GM12872 (cell line): ENCODE results near the gene TENM4.

Experiments used
- TF ChIP-seq, protein P1 (sequence below): IDR thresholded peaks from 3 replicates; pipeline ENCODE4 v1.5.1; 2011; ENCODE audit warnings: low read depth, mild to moderate bottlenecking, low read length, moderate library complexity; ENCODE audit not compliant: insufficient read depth

TENM4 gene

DNA sequence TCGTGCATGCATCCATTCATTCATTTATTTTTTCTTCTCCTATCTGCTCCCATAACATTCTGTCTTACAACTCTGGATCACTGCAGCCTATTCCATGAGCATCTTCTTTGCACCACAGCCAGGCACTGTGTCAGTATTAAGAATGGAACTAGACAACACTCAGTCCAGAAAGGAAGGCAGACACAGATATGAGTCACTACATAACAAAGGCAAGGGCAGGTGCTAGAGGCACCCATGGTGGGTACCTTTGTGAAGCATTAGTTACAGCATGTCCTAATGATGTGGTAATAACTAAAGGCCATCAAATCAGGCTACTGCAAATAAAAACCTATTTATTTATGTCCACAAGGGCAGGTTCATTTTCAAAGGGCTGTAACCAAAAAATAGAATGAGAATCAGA lies 28.1 kb downstream of the TENM4 start:
- TF ChIP-seq, protein P1, sequence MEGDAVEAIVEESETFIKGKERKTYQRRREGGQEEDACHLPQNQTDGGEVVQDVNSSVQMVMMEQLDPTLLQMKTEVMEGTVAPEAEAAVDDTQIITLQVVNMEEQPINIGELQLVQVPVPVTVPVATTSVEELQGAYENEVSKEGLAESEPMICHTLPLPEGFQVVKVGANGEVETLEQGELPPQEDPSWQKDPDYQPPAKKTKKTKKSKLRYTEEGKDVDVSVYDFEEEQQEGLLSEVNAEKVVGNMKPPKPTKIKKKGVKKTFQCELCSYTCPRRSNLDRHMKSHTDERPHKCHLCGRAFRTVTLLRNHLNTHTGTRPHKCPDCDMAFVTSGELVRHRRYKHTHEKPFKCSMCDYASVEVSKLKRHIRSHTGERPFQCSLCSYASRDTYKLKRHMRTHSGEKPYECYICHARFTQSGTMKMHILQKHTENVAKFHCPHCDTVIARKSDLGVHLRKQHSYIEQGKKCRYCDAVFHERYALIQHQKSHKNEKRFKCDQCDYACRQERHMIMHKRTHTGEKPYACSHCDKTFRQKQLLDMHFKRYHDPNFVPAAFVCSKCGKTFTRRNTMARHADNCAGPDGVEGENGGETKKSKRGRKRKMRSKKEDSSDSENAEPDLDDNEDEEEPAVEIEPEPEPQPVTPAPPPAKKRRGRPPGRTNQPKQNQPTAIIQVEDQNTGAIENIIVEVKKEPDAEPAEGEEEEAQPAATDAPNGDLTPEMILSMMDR: no peak

DNA sequence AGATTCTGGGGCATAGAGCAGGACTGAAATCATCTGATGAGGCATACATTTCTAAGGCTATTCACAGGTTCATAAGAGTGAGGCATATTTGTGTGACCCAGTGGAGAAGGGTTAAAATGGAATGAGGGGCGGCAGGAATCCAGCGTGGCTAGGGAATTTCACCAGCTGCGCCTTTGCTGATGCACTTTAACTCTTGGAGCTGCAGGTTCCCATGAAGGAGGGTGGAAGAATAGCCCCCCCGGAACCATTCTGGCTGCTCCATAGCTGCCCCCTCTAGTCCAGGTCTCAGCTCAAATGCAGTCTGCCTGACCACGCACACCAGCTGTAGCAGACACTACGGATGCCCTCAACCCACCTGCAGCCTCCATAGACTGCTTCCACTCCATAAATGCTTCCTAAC lies 31.5 kb downstream of the TENM4 start:
- TF ChIP-seq, protein P1: no peak

DNA sequence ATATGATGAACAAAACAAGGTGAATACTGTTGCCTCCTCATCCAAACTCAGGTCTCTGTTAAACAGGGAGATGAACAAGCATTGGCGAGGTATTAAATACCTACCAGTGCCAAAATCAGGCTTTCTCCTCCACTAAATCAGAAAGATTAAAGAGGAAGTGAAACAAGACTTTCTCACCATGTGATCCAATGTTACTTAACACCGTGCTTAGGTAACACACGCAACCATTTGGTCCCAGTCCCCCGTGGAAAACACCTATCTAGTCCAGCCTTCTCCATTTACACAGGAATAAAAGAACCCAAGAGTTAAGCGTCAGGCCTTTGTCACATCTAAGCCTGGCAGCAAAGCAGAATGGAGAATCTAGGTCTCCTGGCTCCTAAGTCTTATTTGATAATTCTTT lies 34.5 kb downstream of the TENM4 start:
- TF ChIP-seq, protein P1: no peak

DNA sequence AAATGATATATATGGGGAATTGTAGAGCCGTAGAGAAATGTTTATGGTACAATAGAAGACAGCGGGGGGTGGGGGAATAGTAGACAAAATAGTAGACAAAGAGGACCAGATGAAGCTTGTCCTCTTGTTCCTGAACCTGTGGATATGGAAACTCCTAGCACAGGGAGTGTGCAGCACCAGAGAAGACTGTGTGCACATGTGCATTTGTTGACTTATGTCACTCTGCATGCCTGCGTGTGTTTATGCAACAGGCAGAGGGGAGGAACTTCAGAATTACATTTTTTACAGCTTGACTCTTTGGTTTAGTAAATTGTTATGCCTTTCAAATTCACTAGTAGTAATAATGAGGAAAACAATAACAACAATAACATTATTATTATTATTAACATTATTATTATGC lies 36.0 kb downstream of the TENM4 start:
- TF ChIP-seq, protein P1: no peak

DNA sequence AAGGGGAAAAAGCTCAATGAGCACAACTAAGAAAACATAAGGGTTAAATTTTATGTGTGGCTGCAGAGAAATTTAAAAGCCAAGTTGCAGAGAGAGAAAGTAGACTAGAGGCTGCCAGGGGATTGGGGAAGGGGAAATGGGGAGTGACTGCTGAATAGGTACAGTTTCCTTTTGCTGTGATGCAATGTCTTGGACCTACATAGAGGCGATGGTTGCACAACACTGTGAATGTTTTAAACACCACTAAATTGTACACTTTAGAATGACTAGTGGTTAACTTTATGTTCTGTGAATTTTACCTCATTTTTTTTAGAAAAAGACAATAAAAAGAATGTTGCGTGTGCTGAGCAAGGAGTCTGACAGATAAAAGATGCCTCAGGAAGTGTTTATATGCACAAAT lies 36.5 kb downstream of the TENM4 start:
- TF ChIP-seq, protein P1: no peak

DNA sequence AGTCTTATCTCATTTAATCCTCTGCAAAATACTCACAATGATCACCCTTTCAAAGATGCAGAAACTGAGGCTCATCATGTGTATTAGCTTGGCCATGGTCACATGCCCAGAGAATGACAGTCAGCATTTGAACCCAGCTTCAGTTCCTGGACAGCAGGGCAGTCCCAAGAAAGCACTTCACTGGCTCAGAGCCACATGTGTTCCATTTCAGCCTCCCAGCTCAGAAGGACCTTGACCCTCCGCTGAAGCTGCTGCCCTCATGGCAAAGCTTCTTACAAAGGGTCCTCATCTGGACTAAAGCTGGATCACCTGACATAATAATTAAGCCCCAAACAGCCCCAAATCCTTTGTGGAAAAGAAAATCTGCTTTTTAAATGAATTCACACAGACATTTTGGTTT lies 37.0 kb downstream of the TENM4 start:
- TF ChIP-seq, protein P1: no peak

DNA sequence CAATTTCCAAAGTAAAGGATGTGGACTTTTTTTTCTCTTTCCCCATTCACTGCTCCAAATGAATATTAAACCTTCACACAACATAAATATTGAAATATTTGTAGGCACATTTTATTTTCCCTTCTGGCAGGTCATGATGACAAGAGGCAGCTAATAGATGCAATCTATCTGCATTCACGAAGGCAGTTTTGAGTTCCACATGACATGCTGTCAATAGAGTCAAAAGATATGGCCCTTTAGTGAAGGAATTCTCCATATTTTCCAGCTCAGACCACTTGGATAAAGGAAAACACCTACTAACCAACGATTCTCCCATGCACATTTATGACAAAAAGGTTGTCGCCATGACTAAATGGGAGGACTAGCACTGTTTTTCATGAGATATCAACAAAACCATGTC lies 37.9 kb downstream of the TENM4 start:
- TF ChIP-seq, protein P1: no peak
